RCC 7860 (cell line): ENCODE measurements around the gene UMODL1.
"Not testable (repeated sequence)": the region's sequence is repeated elsewhere in the genome, so short reads cannot be mapped to it uniquely, and the experiment has no call there.

Experiments
- DNase-seq: peaks from one replicate; pipeline ENCODE4 v3.0.0-alpha.2; 2015; ENCODE audit warnings: low spot score
- FAIRE-seq: peaks from 2 replicates; lab custom pipeline; 2012; peaks lifted over from hg19 to GRCh38; lab: Jason Lieb, UNC

UMODL1 gene

DNA sequence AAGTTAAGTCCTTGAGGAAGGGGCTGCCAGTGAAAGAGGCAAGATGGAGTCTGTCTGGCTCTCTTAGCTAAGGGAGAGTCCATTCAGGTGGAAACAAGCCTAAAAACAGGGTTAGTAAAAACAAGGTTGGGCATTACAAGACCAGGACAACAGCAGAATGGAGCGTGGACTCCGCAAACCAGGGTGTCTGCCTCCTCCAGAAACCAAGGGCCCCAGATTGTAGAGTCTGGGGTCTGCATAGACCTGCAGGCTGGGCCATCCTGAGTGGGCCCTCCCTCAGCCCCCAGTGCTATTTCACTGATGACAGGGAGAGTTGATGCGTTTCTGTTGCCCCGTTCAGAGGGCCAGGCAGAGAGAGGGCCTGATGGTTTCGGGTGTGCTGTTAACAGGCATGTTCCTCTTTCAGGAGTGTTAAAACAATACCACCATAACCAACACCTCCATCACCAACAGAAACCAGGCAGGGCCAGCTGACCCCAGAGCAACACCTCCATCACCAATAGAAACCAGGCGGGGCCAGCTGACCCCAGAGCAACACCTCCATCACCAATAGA is 6.6 kb downstream of the UMODL1 start:
- FAIRE-seq, DNase-seq: not testable (repeated sequence)

DNA sequence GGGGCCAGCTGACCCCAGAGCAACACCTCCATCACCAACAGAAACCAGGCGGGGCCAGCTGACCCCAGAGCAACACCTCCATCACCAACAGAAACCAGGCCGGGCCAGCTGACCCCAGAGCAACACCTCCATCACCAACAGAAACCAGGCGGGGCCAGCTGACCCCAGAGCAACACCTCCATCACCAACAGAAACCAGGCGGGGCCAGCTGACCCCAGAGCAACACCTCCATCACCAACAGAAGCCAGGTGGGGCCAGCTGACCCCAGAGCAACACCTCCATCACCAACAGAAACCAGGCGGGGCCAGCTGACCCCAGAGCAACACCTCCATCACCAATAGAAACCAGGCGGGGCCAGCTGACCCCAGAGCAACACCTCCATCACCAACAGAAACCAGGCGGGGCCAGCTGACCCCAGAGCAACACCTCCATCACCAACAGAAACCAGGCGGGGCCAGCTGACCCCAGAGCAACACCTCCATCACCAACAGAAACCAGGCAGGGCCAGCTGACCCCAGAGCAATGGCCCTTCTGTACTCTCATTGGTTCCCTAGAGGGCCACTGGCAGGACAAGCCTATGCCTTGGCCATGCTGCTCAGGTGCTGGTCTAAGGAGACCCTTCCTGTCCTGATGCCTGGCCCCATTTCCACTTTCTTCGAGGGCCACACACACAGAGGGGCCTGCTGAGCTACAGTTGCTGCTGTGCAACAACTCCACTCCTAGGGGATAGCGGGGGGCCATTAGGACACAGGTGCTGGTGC is 7.3 kb downstream of the UMODL1 start:
- not testable (repeated sequence) for DNase-seq, FAIRE-seq

DNA sequence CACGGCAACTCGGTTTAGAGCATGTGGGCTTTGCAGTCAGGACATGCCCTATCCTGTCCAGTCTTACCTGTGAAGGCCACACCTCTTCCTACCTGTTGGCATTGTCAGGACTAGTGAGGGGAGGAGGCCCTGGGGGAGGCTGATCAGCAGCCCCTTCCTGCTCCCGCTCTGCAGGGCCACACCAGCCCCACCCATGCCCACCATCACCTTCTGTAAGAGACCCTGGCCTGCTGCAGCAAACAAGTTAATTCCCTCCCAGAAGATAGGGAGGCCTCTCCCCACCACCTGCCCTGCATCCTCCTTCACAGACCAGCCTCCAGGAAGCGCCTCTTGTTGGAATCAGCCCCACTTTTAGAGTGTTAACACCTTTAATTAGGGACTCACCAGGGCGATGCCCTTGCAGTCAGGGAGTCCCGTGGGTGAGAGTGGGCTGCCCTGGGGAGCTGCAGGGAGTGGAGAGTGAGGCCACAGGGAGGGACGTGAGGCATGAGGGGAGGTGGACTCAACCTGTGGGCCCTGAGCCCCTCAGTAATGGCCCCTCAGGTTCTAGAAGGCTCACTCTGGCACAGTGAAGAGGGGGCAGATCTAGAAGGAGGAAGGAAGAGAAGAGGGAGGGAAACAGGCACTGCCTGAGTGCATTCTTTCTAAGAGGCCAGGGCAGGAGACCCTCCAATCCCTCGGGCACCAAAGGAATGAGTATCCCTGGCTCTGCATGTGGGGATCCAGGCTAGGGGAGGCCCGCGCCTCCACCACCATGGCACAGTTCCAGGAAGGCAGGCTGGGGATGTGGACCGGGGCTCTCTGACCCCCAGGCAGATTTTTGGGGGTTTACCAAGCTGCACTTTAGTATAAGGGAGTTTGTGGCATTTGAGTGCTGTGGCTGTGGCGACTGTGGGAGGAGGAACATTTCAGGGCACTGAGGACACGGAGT is 8.2 kb downstream of the UMODL1 start:
- no peak for DNase-seq
- FAIRE-seq: no peak

DNA sequence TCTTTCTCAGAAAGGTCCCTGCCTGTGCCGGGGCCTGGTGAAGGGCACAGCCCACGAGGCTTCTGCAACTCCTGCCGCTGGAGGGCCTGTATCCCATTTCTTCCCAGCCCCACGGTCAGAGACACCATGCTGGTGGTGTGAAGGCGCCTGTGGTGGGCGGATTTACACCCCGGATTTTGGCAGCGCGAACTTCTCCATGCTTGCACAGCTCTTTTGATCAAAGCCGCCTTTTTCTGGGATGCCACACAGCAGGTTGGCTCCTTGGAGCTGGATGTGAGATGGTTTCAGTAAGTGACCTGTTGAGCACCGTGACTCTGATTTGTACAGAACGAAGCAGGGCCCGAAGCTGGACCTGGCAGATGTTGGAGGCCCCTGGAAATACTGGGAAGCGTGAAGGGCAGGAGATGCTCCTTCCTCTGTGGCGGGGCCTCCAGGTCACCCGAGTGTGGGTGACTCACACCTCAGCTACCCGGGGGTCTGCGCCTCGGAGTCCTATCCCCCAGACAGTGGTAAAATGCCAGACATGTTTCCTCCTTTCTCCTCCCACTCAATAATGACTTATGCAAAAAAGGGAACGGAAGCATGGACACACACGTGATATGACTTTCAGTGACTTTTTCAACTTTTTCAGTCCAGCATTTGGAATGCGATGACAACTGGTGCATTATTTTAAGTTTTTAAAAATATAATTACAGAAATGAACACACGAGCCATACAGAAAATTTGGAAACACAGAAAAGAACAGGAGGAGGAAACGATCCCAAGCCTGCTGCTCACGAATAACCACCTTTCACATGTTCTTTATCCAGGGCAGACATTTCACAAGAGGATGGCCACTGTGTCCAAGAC is 9.0 kb downstream of the UMODL1 start:
- no peak for FAIRE-seq
- no peak for DNase-seq

DNA sequence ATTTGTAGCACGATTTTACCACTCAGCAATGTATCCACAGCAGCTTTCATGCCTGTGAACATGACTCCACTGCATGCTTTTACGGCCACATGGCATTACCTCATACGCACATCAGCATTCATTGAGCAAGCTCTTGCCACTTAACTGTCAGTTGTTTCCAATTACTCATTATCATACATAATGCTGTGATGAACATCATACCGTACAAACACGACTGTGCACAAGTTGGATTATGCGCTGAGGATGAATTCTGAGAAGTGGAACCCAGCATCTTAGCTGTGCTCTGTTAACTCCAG is 9.6 kb downstream of the UMODL1 start:
- FAIRE-seq (no peak), DNase-seq (no peak)

DNA sequence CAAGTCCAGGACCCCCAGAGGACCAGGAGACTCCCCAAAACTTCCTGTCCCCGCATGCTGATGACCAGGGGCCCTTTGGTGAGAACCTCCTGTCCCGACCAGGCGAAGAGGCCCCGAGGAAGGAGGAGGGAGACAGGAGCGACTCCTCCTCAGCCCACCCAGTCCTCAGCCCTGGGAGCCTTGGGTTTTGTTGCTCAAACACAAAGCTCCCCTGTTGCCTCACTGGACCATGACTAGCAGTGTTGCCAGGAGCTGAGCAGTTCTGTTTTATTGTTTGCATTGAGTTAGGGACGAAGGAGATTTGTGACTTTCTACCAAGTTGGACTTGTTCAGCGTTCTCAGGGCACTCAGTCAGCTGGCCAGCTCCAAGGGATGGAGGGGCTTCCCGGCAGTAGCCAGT is 10.0 kb downstream of the UMODL1 start:
- no peak for DNase-seq
- FAIRE-seq: no peak

DNA sequence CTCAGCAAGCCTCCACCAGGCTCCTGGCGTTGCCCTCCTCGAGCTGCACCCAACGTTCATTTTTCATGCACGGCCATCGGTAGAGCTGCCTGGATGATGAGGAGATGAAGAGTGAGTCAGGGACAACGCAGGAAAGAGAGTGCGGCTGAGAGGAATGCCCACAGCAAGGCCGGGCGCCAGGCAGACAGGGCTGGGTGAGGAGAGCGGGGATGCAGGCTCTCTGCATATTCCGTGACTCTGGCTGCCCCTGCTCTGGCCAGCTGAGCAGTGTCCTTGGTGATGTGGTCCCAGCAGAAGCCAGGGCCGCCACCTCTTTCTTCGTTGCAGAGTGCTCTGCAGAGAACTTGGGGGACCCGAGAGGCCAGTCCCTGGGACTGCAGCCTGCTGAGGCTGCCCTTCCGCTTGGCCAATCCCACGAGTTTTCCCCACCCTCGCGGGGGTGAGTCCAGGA is 10.8 kb downstream of the UMODL1 start:
- FAIRE-seq (no peak), DNase-seq (no peak)

DNA sequence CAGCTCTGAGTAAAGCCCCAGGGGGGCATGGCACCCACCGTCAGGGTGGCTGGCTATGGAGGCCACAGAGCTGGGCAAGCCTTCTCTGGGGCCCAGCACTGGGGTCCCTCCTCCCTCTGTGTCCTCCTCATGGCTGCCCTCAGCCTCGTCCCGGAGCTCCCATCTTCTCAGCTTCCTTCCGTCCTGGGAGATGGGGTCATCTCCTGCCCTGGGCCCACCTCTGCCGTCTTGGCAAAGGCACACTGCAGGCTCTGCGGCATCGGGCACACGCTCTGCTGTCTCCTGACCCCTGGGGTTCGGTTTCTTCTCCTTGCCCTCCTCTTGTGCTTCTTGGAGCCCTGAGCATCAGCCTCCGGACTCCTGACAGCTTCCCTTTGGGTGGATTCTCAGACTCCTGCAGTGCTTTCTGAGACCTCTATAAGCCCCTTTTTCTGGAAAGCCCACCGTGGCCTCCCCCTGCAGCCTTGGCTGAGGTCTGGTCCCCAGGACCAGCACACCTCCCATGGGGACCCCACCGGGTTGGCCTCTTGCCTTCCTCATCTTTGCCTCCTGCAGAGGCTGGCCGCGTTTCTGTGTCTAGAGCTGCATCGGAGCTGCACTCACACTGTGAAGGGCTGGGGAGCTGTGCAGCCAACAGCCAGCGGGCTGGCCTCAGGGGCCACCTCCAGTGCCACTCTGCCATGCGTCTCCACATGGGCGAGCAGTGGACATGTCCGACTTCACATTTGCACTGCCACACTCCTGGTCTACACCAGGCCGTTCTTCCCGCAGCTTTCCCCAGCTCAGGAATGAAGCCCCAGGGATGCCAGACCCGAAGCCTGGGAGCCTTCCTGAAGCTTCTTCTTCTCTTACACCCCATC is 11.6 kb downstream of the UMODL1 start:
- DNase-seq: no peak
- FAIRE-seq: no peak

DNA sequence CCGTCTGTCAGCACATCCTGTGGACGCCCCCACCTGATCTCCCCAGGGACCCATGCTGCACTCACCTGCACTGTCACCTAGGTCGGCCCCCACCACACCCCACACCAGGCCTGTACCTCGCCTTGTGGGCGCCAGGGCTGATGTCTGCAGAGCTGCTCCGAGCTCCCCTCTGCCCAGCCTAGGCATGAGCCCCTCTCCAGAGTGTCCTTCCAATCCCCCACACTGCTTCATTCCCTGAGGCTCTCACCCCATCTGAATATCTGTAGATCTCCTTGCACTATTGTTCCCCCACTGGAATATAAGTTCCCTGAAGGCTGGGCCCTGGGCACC is 12.2 kb downstream of the UMODL1 start:
- no peak for DNase-seq
- no peak for FAIRE-seq

DNA sequence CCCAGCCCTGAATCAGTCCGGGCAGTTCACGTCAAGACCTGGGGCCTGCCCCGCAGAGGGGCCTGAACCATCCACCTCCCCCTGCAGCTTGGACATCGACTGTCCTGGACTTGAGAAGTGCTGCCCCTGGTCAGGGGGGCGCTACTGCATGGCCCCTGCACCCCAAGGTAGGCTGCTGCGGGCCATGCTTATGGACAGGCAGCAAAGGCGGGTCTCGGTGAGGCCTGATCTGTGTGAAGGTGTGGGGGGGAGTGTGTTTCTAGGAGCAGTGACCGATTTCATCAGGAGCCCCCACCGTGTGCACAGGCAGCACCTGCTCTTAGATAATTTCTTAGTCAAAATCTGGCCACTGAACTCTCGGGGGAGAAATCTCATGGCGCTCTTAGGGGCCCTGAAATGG is 13.0 kb downstream of the UMODL1 start:
- FAIRE-seq: no peak

DNA sequence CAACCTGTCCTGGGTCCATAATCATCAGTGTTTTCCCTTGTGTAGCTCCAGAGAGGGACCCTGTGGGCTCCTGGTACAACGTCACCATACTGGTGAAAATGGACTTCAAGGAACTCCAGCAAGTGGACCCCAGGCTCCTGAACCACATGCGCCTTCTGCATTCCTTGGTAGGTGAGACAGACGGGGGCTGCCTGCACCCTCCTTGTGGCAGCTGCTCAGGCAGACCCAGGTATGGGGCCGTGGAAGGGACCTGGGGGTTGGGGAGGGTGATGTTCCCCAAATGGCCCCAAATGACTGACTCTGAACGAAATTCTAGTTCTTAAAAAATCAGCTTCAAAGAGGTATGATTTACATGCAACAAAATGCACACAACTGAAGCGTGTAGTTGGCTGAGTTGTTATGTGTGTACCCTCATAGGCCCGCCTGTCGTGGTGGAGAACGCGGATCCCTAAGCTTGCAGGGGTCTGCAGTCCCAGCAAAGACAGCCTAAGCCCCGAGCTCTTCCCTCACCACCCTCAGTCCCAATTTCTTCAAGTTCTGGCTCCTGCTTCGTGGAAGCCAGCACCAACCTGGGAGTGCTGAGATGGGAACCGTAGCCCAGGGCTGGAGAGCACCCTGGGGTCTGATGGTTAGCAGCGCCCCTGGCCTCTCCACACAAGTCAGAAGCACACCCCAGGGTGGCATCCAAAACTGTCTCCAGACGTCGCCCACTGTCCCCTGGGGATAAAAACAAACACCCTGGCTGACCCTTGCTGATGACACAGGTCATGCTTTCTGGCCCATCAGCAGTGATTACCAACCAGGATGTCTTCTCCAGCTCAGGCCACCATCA is 14.3 kb downstream of the UMODL1 start:
- FAIRE-seq (no peak), DNase-seq (no peak)

More for the DNA sequence above, 13.0 kb downstream of the UMODL1 start:
- no peak for DNase-seq

DNA sequence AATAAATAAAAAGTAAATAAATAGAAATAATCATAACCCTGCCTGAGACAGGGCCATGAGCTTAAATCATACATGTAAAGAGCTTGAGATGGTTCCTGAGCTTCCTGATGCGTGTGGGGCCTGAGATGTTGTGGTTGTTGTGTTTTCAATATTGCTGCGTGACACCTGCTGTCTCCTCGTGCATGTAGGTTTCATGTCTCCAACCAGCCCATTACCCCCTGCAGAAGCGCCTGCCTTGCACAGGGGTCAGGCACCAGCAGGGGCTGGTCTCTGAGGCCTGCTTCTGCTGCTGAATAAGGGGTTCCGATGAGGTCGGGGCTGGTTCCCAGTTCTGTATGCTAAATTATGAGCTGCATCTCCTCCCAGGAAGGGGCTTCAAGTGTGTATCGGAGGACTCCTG is 15.9 kb downstream of the UMODL1 start:
- FAIRE-seq: no peak
- no peak for DNase-seq

DNA sequence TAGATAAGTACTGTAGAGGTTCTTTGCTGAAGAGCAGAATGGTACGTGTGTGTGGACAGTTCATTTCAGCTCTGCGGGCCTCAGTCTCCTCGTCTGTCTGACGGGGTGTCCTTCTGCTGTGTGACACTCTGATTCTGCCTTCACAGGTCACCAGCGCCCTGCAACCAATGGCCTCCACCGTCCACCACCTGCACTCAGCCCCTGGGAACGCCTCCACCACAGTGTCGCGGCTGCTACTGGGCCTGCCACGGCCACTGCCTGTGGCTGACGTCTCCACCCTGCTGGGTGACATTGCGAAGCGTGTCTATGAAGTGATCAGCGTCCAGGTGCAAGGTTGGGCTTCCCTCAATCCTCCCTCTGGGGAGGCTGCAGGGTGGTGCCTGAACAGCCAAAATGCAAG is 17.0 kb downstream of the UMODL1 start:
- no peak for FAIRE-seq
- DNase-seq: no peak

DNA sequence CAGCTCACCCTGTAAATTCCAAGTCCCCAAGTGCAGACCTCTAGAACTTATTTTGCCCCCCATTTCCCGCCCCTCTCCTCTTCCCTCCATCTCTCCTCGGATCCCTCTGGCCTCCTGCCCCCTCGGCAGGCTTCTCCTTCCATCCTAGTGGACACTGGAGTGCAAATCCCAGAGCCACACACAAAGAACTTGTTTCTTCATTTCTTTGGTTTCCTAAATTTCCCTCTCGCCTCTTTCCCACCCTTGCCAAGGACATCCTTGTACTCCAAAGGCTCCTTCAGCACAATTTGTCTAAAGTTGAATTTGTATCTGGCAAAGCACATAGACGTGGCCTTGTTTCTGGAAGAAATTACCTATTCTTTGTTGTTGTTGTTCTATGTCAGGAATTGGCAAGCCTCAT is 17.5 kb downstream of the UMODL1 start:
- DNase-seq (no peak), FAIRE-seq (no peak)

DNA sequence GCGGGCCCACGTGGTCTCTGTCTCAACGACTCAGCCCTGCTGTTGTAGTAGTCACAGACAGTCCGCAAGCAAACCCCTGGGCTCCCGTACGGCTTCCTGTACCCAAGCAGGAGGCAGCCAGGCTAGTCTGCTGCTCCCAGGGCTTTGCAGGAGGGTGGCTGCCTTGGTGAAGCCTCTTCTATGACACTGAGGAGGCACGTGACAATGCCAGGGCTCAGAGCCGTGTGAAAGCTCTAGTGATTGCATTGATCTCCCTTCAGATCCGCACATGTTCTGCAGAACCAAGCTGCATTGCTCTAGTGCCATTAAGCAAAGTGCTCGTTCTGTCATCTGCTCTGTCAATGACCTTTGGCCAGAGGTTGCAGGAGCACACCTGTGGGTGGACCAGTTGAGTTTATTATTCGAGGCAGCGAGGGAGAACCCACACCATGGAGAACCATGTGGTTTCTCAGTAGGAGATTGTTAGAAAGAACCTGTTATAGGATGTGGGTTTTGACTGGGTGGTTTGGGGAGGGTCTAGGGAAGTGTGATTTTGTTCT is 18.0 kb downstream of the UMODL1 start:
- FAIRE-seq: no peak
- DNase-seq: no peak

DNA sequence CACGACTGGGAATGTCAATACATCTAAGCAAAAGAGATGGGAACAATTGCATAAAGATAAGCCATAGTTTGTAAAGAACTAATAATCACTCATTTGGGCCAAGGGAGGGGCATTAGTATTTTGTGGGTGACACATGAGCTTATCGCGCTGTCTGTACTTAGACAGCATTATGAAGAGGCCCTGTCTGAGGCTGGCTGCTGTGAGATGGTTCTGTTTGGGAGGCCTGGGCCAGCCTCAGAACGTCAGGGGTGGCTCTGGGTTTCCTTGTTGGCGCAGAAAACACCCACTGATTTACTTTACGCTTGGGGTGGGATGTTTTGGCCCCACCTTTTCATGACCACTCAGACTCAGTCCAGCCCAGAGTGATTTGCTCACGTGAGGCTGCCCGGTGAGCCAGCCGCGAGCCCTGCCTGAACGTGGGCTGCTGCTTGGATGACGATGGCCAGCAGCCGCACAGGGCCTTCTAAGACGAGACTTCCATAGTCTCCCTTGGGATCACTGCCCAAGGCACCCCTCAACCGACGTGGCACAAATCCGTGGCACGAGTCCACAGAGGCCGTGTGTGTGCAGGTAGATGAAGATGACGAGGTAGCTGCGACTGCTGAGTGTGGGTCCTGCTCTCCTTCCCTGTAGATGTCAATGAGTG is 18.7 kb downstream of the UMODL1 start:
- DNase-seq: no peak
- FAIRE-seq: no peak

DNA sequence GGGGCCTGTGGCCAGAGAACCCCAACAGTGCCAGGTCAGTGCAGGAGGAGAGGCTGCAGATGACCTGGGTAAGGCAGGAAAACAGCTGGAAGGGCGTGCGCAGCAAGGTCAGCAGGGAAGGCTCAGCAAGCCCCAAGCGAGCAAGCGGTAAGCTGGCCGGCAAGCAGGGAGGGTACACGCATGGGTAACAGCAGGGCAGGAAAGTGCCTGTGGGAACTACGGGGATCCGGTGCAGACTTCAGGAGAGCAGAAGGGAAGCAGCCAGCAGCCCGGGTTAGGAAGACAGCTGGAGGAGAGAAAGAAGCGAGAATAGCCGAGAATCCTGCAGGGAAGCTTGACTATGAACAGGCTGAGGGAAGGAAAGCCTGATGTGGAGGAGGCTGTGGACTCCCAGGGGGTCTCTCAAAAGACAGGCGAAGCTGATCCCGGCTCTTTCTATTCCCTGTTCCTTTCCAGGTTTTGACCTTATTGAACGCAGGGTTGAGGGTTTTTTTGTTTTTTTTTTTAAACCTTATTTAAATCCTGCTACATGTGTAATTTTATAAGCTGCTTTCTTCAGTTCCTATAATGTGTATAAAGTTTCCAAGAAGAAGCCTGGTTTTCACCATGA is 20.9 kb downstream of the UMODL1 start:
- no peak for FAIRE-seq
- DNase-seq: no peak

DNA sequence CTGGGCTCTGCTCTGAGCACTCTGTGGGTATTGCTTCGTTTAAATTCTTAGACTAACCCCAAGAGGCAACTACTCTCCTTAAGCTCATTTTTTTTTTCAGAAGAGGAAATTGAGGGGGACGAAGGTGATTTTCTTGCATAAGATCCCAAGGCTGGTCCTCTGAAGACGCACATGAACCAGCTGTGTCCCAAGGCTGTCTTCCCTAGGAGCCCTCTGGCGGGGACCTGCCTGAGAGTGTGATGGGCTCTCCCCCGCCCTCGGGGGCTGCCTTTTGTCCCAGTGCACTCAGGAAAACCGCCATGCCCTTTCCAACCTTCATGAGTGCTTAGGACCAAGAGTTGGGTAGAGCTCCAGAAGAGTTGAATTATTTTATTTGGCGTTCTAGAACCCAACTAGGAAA is 21.7 kb downstream of the UMODL1 start:
- DNase-seq (no peak), FAIRE-seq (no peak)
